Endometrial microvascular endothelial cells (primary cell): ENCODE measurements around the gene MCU. TPM values are rescaled to one million over a fixed set of nuclear protein-coding genes. Genes with fewer than 3 reads are reported as not detected.
"Not testable (repeated sequence)": the region's sequence is repeated elsewhere in the genome, so short reads cannot be mapped to it uniquely, and the experiment has no call there.

Experiments
- in situ Hi-C: cut with HindIII; loops from 2 replicates; pipeline ENCODE4 v1.10.0; 2017; ENCODE audit warnings: low sequenced_read_pairs, low pct_unique_long_range_greater_than_20kb; ENCODE audit errors: inconsistent ontology term
- total RNA-seq: library from RNA; depleted of rRNA; stranded (reverse); fragments of >200 nt; gene quantifications from one replicate; pipeline ENCODE4 v1.2.3, GENCODE V29; 2015; ENCODE audit errors: inconsistent ontology term

The MCU gene
- total RNA-seq, 1 donor from 2014 or later, result 38.7 TPM

- in situ Hi-C loops, result no loop called here
Observed at GRCh38 chr10:72858067-72858466, 166.1 kb downstream of the MCU start.

- in situ Hi-C loops, result no loop called here
Observed at GRCh38 chr10:72862957-72863356, 171.0 kb downstream of the MCU start.

- in situ Hi-C loops, result no loop called here
Observed at GRCh38 chr10:72875250-72876055, 183.5 kb downstream of the MCU start.

GRCh38 chr10:72879245-72879644 lies 187.3 kb downstream of the MCU start:
- in situ Hi-C loops, result no loop called here

- in situ Hi-C loops, result no loop called here
Observed at GRCh38 chr10:72881291-72881690, 189.3 kb downstream of the MCU start.

GRCh38 chr10:72883861-72884260 lies 191.9 kb downstream of the MCU start:
- in situ Hi-C loops, result no loop called here

- in situ Hi-C loops, result no loop called here
Observed at GRCh38 chr10:72885953-72886352, 194.0 kb downstream of the MCU start.

GRCh38 chr10:72886621-72887020 lies 194.7 kb downstream of the MCU start:
- in situ Hi-C loops, result no loop called here

- in situ Hi-C loops, result no loop called here
Observed at GRCh38 chr10:72887043-72887442, 195.1 kb downstream of the MCU start.

- in situ Hi-C loops, result no loop called here
Observed at GRCh38 chr10:72888151-72888638, 196.3 kb downstream of the MCU start.

GRCh38 chr10:72889391-72889831 lies 197.5 kb downstream of the MCU start:
- in situ Hi-C loops, result no loop called here

GRCh38 chr10:72890086-72890485 lies 198.1 kb downstream of the MCU start:
- in situ Hi-C loops, result no loop called here

- in situ Hi-C loops, result no loop called here
Observed at GRCh38 chr10:72893136-72893798, 201.3 kb downstream of the MCU start, which contains the start of gene OIT3. TSS of gene OIT3 (plus strand) at chr10:72893739. CDS start at chr10:72893799, 60 bp downstream.

GRCh38 chr10:72895236-72895850 lies 203.4 kb downstream of the MCU start:
- in situ Hi-C loops, result no loop called here

GRCh38 chr10:72898616-72899015 lies 206.7 kb downstream of the MCU start:
- in situ Hi-C loops, result no loop called here

- in situ Hi-C loops, result no loop called here
Observed at GRCh38 chr10:72899545-72899944, 207.6 kb downstream of the MCU start.

- in situ Hi-C loops, result not testable (repeated sequence)
Observed at GRCh38 chr10:72903941-72904446, 212.1 kb downstream of the MCU start.

- in situ Hi-C loops, result no loop called here
Observed at GRCh38 chr10:72904806-72905205, 212.9 kb downstream of the MCU start.

GRCh38 chr10:72906446-72906845 lies 214.5 kb downstream of the MCU start:
- in situ Hi-C loops, result no loop called here
